Right lung (tissue), 5 donors: ENCODE data around the gene CORIN. TPM values are rescaled to one million over a fixed set of nuclear protein-coding genes. Genes with fewer than 3 reads are reported as not detected.

Source experiments
- DNase-seq, 2 donors: peaks; one replicate each; pipeline ENCODE4 v3.0.0-alpha.2; 2013
- polyA plus RNA-seq, 5 donors: library from polyadenylated mRNA; unstranded; fragments of 120-200 nt; gene quantifications; one replicate each; pipeline versions ENCODE4 v1.2.1 to v1.2.3, GENCODE V29; 2013; ENCODE audit warnings: inconsistent platforms in 1 of 5, low replicate concordance in 1 of 5; ENCODE audit not compliant: insufficient read length in 5 of 5, insufficient read depth in 1 of 5

The CORIN gene
- polyA plus RNA-seq, 5 donors = 2.9 to 5.4 (median 3.5) TPM

DNA sequence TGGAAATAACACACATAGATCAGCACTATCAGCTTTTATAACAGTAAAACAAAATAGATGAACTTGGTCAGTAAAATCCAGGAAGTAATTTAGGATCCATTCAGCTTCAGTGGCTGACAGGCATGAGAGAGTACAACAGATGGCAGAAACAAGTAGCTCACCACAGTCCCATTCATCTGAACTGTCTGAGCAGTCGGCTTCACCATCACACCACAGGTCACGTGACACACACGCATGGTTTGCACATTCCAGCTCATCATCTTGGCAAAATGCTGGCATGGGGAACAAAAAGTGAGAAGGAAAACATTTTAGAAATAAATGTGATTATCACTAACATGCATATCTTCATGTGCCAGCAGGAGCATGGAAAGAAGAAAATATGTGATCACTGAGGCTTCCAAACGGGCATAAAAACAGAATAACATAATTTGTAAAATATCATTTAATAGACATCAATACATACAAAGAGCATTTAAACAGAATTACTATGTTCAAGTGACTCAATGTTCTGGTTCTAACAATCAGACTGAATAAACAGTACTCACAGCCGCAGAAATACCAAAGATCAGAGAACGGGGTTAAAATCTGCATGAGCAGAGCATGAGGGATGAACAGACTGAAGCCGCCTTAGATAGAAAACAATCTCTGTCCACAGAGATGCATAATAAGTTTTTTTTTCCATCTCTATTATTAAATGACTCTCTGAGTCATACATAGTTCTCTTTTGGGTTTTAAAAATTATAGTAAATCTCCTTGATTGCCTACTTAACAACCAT, 194.7 kb downstream of the CORIN start:
- DNase-seq = no peak

GRCh38 chr4:47642191-47642830, 195.6 kb downstream of the CORIN start:
- DNase-seq = no peak

DNA sequence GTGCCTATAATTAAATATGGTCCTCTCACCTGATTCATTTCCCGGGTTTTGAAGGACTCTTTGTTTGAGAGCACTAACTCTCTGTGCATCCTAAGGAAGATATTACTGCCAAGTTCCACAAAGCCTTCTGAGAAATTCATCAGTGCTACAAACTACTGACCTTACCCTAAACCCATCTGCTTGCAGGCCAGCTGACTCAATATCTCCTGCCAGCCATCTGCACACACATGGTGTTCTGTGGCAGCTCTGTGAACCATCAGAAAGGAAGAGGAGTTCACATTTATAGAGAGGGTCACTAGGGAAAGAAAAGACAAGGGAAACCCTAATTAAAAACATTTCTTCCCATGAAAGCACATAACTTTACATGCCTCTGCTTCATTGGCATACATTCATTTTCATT, 196.1 kb downstream of the CORIN start:
- no peak for DNase-seq

DNA sequence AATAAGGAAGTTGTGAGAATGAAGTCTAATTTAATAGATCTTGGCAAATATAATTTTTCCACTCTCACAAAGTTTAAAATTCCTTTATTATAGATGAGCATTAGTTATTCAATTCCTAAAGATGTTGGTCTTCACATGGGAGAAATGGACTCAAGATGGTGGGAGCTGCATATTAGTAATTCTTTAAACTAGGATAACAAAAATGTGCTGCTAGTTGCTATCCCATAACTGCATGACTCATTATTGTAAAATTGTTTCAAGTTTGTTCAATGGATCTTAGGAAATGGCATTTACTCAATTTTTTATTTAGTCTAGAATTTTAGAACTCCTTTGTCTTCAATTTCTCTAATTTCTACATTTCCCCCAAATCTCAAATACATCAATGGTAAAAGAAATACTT, 197.0 kb downstream of the CORIN start:
- no peak for DNase-seq

DNA sequence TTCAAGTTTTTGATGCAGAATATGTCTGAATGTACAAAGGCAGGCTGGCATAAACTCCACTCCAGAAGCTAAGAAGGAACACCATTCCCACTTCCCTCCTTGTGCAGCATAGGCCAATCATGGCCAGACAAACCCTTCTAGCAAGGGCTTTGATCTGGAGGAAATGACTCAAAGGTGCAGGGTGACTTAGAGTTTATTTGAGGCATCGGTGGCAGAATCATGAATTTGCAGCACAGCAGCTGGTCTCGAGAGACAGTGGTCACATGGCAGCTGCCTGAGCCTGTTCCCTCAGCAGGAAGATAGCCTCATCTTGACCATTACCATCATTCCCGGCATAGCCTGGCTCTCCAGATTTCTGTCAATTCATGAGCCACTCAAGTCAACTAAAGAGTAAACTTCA, 198.3 kb downstream of the CORIN start:
- no peak for DNase-seq

- DNase-seq = no peak
Measured at GRCh38 chr4:47631161-47631560, 206.7 kb downstream of the CORIN start.

DNA sequence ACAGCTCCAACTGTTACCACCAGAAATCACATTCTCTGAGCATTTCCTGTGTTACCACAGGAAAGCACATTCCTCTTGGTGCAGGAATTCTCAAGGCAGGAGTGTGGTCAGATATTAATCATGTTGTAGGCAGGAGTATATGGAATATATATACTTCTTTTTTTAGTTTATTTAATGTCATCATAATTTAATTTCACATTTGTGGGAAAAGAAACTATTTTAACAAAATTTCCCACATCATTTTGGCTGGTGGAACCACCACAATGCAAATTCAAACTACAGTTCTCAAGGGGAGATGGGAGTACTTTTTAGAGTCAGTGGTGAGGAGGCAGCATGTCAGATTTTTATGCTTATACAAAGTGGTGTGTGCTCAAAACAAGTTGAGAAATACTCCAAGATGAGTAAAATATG, 213.8 kb downstream of the CORIN start:
- DNase-seq = no peak

DNA sequence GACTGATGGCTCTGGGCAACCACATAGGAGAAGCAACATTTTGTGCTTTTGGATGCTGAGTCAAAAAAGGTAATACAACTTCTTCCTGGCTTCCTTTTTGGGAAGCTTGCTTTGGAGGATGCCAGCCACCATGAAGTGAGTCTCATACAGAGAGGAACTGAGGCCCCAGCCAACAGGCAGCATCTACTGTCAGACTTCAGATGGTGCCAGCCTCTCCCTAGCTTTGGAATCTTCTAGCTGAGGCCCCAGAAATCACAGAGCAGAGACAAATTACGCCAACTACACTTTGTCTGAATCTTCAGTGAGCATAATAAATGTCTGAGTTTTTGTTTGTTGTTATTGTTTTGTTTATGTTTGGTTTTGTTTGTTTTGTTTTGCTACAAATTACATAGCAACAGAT, 216.7 kb downstream of the CORIN start:
- no peak for DNase-seq

GRCh38 chr4:47619691-47620090, 218.2 kb downstream of the CORIN start:
- DNase-seq = peak; percentile 7 to 26

DNA sequence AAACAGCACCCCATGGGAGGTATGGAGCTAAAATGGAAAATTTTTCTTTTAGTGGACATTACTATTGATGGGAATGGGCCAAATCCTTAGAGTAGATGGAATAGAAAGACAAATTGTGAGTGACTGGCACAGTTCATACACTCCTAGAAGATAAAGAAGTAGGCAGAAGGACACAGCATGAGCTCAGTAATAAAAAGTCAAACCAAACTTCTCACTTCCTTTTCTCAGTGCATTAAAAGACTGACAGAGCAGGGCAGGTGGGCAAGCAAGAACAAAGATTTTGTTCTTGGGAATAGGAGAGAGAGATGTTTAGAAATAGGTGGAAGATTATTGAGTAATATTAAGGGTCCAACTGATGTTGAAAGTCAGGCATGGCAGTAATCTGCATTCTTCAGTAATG, 220.3 kb downstream of the CORIN start:
- DNase-seq = no peak

GRCh38 chr4:47615385-47615784, 222.5 kb downstream of the CORIN start:
- DNase-seq = no peak

DNA sequence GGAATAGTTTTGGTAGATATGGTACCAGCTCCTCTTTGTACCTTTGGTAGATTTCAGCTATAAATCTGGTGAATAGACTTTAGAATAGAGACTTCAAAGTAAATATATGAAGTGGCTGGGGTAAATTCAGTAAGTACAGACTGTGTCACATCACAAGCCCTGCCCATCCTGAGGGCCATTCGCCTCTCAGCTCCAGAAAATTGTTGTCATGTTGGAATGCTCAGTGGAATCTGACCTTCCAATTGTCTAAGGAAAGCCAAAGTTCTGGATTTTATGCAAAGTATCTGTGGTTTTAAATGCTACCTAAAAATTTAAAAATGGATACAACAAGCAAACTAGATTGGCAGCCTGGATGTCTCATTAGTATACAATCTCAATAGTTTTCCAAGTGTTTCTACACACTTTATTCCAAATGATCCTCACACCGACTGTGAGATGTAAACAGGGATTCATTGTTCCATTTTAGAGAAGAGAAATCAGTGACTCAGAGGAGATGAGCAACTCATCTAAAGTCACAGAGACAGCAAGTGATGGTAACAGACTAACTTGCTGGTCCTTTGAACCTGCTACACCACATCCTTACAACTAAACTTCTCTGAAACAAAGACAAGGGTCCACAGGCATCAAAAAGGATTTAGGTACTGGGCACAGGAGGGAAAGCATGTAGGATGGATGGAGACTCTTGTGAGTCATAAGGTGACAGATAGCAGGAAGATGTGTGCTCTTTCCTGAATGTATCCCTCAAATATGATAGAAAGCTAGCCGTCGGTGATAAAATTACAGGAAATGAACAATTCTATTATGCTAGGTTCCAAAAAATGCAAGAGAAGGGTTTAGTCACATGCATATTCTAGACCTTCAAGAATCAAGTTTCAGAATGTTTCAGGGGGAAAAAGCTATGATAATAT, 225.5 kb downstream of the CORIN start:
- no peak for DNase-seq

GRCh38 chr4:47606482-47606881, 231.4 kb downstream of the CORIN start:
- no peak for DNase-seq

DNA sequence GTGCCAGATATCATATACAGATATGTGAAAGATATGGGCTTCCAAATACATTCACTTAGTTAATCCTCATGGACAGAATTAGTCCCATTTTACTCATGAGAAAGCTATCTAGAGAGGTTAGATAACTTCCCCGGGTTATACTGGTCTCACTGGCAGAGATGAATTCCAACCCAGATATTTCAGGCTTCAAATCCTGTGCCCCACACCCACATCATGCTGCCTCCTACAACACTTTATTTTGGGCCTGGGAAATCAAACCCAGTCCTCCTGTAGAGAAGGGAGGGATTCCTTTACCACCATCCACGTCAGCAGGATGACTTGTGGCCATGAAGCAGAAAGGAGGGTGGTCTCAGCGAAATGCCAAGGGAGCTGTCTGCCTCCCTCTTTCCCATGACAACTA, 239.0 kb downstream of the CORIN start:
- no peak for DNase-seq

GRCh38 chr4:47598320-47598719, 239.5 kb downstream of the CORIN start:
- no peak for DNase-seq

GRCh38 chr4:47597696-47598095, 240.2 kb downstream of the CORIN start:
- DNase-seq = no peak

- no peak for DNase-seq
Measured at GRCh38 chr4:47590325-47590724, 247.5 kb downstream of the CORIN start.

DNA sequence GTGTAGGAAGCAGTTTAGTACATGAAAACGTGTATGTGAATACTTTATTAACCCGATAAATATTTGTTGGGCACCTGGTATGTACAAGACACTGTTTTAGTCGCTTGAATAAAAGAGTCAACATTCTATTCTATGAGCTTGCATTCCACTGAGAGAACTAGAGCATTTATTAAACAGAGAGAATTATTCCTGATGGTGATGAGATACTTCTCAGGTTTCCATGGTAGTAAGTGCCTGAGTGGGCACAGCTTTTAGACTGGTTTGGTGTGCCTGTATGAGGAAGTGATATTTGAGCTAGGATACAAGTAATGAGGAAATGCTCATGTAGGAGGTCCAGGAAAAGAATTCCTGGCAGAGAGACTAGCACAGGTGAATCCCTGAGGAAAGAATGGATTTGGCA, 258.6 kb downstream of the CORIN start:
- DNase-seq = no peak

DNA sequence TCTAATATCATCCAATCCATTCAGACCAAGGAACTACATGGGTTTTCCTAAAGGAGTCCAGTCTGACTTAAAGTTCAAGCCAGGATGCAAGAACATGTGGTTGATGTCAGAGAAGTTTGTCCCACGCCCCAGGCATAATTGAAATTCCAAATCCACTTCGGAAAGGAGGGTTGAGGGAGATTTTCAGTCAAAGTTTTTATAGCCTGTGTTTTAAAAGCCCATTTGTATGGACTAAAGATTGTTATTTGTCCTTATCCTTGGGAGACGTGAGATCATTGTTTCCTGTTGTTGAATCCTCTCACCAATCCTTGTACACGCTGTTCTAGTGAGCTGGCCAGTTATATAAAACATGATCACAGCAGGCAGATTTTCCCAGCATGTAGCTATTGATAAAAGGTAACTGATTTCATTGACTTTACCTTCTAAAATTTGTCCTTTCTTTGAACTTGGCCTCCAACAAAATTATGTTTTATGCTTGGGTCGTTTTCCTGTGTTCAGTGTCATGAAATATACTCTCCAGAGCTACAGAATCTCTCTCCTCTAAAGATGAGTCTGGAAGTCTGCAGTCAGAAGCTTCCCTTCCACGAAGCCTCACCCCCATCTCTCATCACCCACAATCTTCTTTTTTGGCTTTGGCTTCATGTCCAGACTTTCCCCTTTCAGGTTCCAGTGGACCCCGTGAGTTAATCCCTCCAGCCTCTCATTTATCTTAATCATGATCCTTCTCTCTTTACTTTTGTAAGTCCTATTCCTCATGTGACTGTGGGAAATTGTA, 259.9 kb downstream of the CORIN start:
- DNase-seq = no peak

DNA sequence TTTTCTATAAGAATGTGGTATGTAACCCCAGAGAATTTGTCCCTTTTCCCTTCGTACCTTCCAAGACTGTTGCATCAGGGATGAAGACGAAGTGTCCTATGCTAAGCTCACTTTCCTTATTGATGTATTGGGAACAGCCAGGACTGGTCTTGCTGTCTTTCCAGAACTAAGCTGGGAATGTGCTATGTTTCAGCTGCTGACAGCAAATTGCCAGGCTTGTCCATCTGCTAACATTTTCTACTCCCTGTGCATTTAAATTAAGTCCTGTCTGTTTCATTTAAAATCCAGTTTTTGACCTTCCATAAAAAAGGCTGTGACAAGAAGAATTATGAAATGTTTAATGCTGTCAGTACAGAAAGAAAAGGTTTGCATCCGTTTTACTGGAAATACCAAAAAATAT, 264.9 kb downstream of the CORIN start:
- DNase-seq = no peak

- no peak for DNase-seq
Measured at GRCh38 chr4:47570816-47571215, 267.1 kb downstream of the CORIN start.

GRCh38 chr4:47567511-47567910, 270.4 kb downstream of the CORIN start:
- DNase-seq = no peak
